HepG2 (cell line): Measurements from ENCODE around the gene PLEKHM2. TPM values are rescaled to one million over a fixed set of nuclear protein-coding genes. Genes with fewer than 3 reads are reported as not detected.
A peak's percentile ranks its signal among the peaks of the same experiment; 100 is the strongest.

ENCODE experiments used
- ATAC-seq: fragments of 200-7000 bp; cut with Tn5 transposase; 3 replicates; pipeline ENCODE4 v1.9.1; 2020; ENCODE audit warnings: mild to moderate bottlenecking, moderate library complexity
- BruUV-seq: library from RNA; stranded (reverse); fragments of 400-500 nt; replicated peaks from 2 replicates; lab custom pipeline; 2021; lab: Mats Ljungman, UMichigan
- CTCF ChIA-PET: fragments of 300-600 bp; formaldehyde crosslinking; extraction: SDS; loops from one replicate; lab custom pipeline; 2021; ENCODE audit warnings: low total read pairs, inconsistent platforms, low intra/inter-chr PET ratio; lab: Yijun Ruan, JAX
- POLR2A ChIA-PET: fragments of 350-600 bp; sonication (Branson Sonifier 250); formaldehyde crosslinking; loops from one replicate; lab custom pipeline; 2020; ENCODE audit warnings: antibody characterized with exemption, inconsistent platforms; lab: Yijun Ruan, JAX
- DNase-seq: peaks from one replicate; pipeline ENCODE4 v3.0.0-alpha.2; 2015; ENCODE audit warnings: low spot score
- FAIRE-seq: peaks from 3 replicates; lab custom pipeline; 2011; peaks lifted over from hg19 to GRCh38; lab: Jason Lieb, UNC
- H2AFZ ChIP-seq: one replicate; pipeline ENCODE4 v1.6.1; 2011; ENCODE audit warnings: low read length, inconsistent platforms
- H3K27ac ChIP-seq: fragments of 300-600 bp; 3 replicates; pipeline ENCODE4 v1.8.0; 2011; ENCODE audit warnings: mixed run types, mild to moderate bottlenecking, mixed read lengths, low read length, inconsistent platforms; ENCODE audit not compliant: insufficient read depth; ENCODE audit errors: extremely low read length
- H3K27me3 ChIP-seq, 2 experiments: fragments of 200-600 bp in 1 of 2; 2 replicates in 1 of 2; 3 replicates in 1 of 2; pipeline versions ENCODE4 v1.6.0 to v1.8.0; 2011; ENCODE audit warnings: low read length in 2 of 2, mild to moderate bottlenecking in 2 of 2, moderate library complexity in 2 of 2, inconsistent platforms in 1 of 2; ENCODE audit not compliant: insufficient read depth in 2 of 2, control insufficient read depth in 1 of 2
- H3K36me3 ChIP-seq, 2 experiments: fragments of 200-600 bp in 1 of 2; replicated peaks in 1 of 2; 2 replicates in 1 of 2; 3 replicates in 1 of 2; pipeline versions ENCODE4 v1.5.1 to v1.8.0; 2011; ENCODE audit warnings: low read length in 2 of 2, inconsistent platforms in 1 of 2; ENCODE audit not compliant: insufficient read depth in 2 of 2, control insufficient read depth in 1 of 2
- H3K4me1 ChIP-seq: 2 replicates; pipeline ENCODE4 v1.5.1; 2012; ENCODE audit warnings: low read length, inconsistent platforms; ENCODE audit not compliant: insufficient read depth
- H3K4me2 ChIP-seq: 2 replicates; pipeline ENCODE4 v1.6.0; 2011; ENCODE audit warnings: low read depth, low read length, inconsistent platforms
- H3K4me3 ChIP-seq, 3 experiments: fragments of 200-600 bp in 1 of 3; sonication (generic), shearing (Covaris generic) in 1 of 3; replicated peaks in 1 of 3; 2 replicates each; pipeline ENCODE4 v1.5.1; 2011 to 2016; ENCODE audit warnings: low read length in 3 of 3, inconsistent platforms in 2 of 3, low read depth in 2 of 3, mild to moderate bottlenecking in 2 of 3, control low read depth in 1 of 3, mixed read lengths in 1 of 3; ENCODE audit not compliant: insufficient read depth in 1 of 3
- H3K79me2 ChIP-seq: one replicate; pipeline ENCODE4 v1.6.1; 2011; ENCODE audit warnings: low read length, inconsistent platforms; ENCODE audit not compliant: insufficient read depth
- H3K9ac ChIP-seq: 2 replicates; pipeline ENCODE4 v1.6.0; 2011; ENCODE audit warnings: mild to moderate bottlenecking, low read depth, low read length, inconsistent platforms; ENCODE audit not compliant: insufficient read depth
- H3K9me3 ChIP-seq: 2 replicates; pipeline ENCODE4 v1.5.1; 2012; ENCODE audit warnings: mild to moderate bottlenecking, low read length
- H4K20me1 ChIP-seq: 2 replicates; pipeline ENCODE4 v1.6.0; 2011; ENCODE audit warnings: inconsistent platforms, mild to moderate bottlenecking, low read length, moderate library complexity; ENCODE audit not compliant: insufficient read depth
- ATF7-NPFF ChIP-seq: sonication (generic); formaldehyde crosslinking; IDR thresholded peaks from 2 replicates; pipeline ENCODE4 v1.8.1; 2023; ENCODE audit warnings: mild to moderate bottlenecking, low read depth, missing genetic modification reagents, moderate library complexity
- CREM ChIP-seq, 2 experiments: sonication (generic) in 1 of 2; formaldehyde crosslinking in 1 of 2; IDR thresholded peaks; 2 replicates each; pipeline versions ENCODE4 v1.4.0 to v1.6.1; 2016 to 2020; ENCODE audit warnings: antibody characterized with exemption in 1 of 2, mild to moderate bottlenecking in 1 of 2, missing genetic modification reagents in 1 of 2
- GTF2F1 ChIP-seq: fragments of 150-350 bp; IDR thresholded peaks from 2 replicates; pipeline ENCODE4 v1.6.1; 2014; ENCODE audit warnings: low read length
- HINFP ChIP-seq: sonication (generic); formaldehyde crosslinking; IDR thresholded peaks from 2 replicates; pipeline ENCODE4 v1.4.0; 2020; ENCODE audit warnings: low read depth, mild to moderate bottlenecking, missing genetic modification reagents
- HNF1A ChIP-seq, 2 experiments: sonication (generic) in 1 of 2; formaldehyde crosslinking in 1 of 2; IDR thresholded peaks; 2 replicates each; pipeline versions ENCODE4 v1.4.0 to v1.6.1; 2016 to 2020; ENCODE audit warnings: borderline replicate concordance in 1 of 2, low read depth in 1 of 2, mild to moderate bottlenecking in 1 of 2, missing genetic modification reagents in 1 of 2
- HNRNPK ChIP-seq: fragments of 200-400 bp; formaldehyde crosslinking; IDR thresholded peaks from 2 replicates; pipeline ENCODE4 v1.6.1; 2018; ENCODE audit warnings: low read length, low read depth, moderate library complexity, mild to moderate bottlenecking; ENCODE audit not compliant: poor library complexity, severe bottlenecking
- JDP2 ChIP-seq: sonication (generic); formaldehyde crosslinking; IDR thresholded peaks from 2 replicates; pipeline ENCODE4 v1.8.1; 2022; ENCODE audit warnings: missing genetic modification reagents, borderline replicate concordance
- NR2F1 ChIP-seq, 2 experiments: fragments of 450-650 bp in 1 of 2; formaldehyde crosslinking in 1 of 2; IDR thresholded peaks; 2 replicates each; pipeline versions ENCODE4 v1.5.0 to v1.6.1; 2016 to 2020; ENCODE audit warnings: mild to moderate bottlenecking in 1 of 2, missing compliant biosample characterization in 1 of 2, missing genetic modification reagents in 1 of 2, moderate library complexity in 1 of 2
- REL ChIP-seq: sonication (generic); formaldehyde crosslinking; conservative IDR thresholded peaks from 2 replicates; pipeline ENCODE4 v1.8.0; 2022; ENCODE audit warnings: mild to moderate bottlenecking, missing genetic modification reagents, moderate library complexity
- ZFP91 ChIP-seq: sonication (generic); formaldehyde crosslinking; IDR thresholded peaks from 2 replicates; pipeline ENCODE4 v1.9.0; 2022; ENCODE audit warnings: missing genetic modification reagents, mild to moderate bottlenecking, borderline replicate concordance
- whole genome bisulfite sequencing: methylation state at CpG from one replicate; pipeline ENCODE4 v1.1.6; 2017; ENCODE audit warnings: low lambda C conversion rate; 5-methylcytosine and 5-hydroxymethylcytosine counted together
- in situ Hi-C: cut with HindIII; loops from 2 replicates; pipeline ENCODE4 v1.10.0; 2017; ENCODE audit warnings: low pct_unique_long_range_greater_than_20kb; ENCODE audit not compliant: extremely low pct_ligation_motif_present
- intact Hi-C: fragments of 100-400 bp; cut with micrococcal nuclease; formaldehyde crosslinking; loops from one replicate; pipeline ENCODE4 v1.10.0; 2022; ENCODE audit not compliant: unreplicated experiment
- polyA plus RNA-seq, 8 experiments: library from polyadenylated mRNA; depleted of rRNA in 3 of 8; stranded (reverse) in 7 of 8; unstranded in 1 of 8; fragments of >200 nt; fragmentation: Illumina TruSeq in 4 of 8; extraction: Trizol in 4 of 8; gene quantifications; 2 replicates each; pipeline versions ENCODE4 v1.2.1 to v1.2.3, GENCODE V29; 2011 to 2016; ENCODE audit warnings: low read depth in 4 of 8, missing spikeins in 1 of 8, mixed read lengths in 1 of 8; ENCODE audit not compliant: insufficient read depth in 1 of 8
- total RNA-seq, 5 experiments: library from RNA; depleted of rRNA; stranded (reverse); fragments of >200 nt; fragmentation: Illumina TruSeq; extraction: Trizol; gene quantifications; 2 replicates each; pipeline ENCODE4 v1.2.3, GENCODE V29; 2016; ENCODE audit warnings: low read depth in 1 of 5
- TF ChIP-seq, protein P1 (sequence below): sonication (generic); formaldehyde crosslinking; IDR thresholded peaks from 2 replicates; pipeline ENCODE4 v1.5.0; 2020; ENCODE audit warnings: missing genetic modification reagents, mild to moderate bottlenecking, borderline replicate concordance

Gene PLEKHM2
- total and polyA plus RNA-seq, 2 of the 13 experiments (the other 11 are each of a cell fraction or from before 2014, with no cell fraction given): 16.5 to 27.3 TPM

DNA sequence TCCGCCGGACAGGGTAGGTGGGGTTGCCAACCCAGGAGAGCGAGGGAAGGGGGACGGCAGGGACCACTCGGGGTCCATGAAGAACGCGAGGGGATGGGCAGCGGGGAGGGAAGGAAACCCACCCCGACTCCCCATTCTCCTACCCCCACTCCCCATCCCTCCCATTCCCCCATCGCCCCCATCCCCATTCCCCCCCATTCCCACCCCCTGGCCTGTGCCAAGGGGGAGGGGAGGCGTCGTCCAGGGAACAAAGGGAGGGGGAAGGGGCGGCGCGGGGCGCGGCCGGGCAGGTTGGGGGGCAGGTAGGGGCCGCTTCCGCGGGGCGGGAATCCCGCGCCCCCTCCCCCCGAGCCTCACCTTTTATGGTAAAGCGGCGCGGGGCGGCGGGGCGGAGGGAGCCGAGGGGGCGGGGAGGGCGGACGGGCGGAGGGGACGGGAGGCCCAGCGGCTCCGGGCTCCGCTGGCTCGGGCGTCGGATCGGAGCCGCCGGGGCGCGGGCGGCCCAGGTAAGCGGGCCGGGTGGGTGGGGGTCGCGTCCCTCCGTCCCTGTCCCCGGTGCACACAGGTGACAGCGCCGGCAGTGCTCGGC lies 74.3 kb downstream of the PLEKHM2 start, which contains the start of gene FBLIM1 (continued):
- no peak for TF ChIP-seq HINFP (CRISPR knock-in tag)
- peak; percentile 21 for TF ChIP-seq HNRNPK
- no peak for TF ChIP-seq JDP2 (CRISPR knock-in tag)
- TF ChIP-seq NR2F1 (CRISPR knock-in tag; IDR thresholded peaks at IDR 0.05): no peak

GRCh38 chr1:15758953-15759661 lies 75.0 kb downstream of the PLEKHM2 start:
- BruUV-seq: no TSS peak
- POLR2A ChIA-PET: no interaction called here
- H3K36me3 ChIP-seq: no peaks in the 10 kb centered on the region
- H3K4me2 ChIP-seq: peak overlapping the region; percentile 90
- intact Hi-C loops: no loop called here
- H3K27ac ChIP-seq: no peak overlapping the region
- H3K27me3 ChIP-seq: peaks cover 0 to 12% of the 10 kb centered on the region in 2 experiments; a peak in 2 of 5 replicates
- no peak for DNase-seq
- peak overlapping the region; percentile 72 for H3K9ac ChIP-seq
- peaks cover 61% of the 10 kb centered on the region for H3K4me1 ChIP-seq
- CTCF ChIA-PET: no interaction called here
- WGBS: 3% methylated on average over 14 of the region's 58 CpGs
- peaks cover 2% of the 10 kb centered on the region for H3K79me2 ChIP-seq
- no peak overlapping the region for H2AFZ ChIP-seq
- no peak for FAIRE-seq
- H4K20me1 ChIP-seq: no peaks in the 10 kb centered on the region
- no peaks in the 10 kb centered on the region for H3K9me3 ChIP-seq
- peak overlapping the region; percentile 65 to 82 (median 74) for H3K4me3 ChIP-seq
- in situ Hi-C loops: no loop called here
- ATAC-seq: peak; percentile 33
- TF ChIP-seq ATF7-NPFF (CRISPR knock-in tag): no peak
- TF ChIP-seq GTF2F1: no peak
- no peak for TF ChIP-seq REL (CRISPR knock-in tag)
- TF ChIP-seq, protein P1, sequence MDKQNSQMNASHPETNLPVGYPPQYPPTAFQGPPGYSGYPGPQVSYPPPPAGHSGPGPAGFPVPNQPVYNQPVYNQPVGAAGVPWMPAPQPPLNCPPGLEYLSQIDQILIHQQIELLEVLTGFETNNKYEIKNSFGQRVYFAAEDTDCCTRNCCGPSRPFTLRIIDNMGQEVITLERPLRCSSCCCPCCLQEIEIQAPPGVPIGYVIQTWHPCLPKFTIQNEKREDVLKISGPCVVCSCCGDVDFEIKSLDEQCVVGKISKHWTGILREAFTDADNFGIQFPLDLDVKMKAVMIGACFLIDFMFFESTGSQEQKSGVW (CRISPR knock-in tag): no peak
- peak; percentile 51; the same call in 1 of the 2 replicates for TF ChIP-seq ZFP91 (CRISPR knock-in tag)
- no peak for TF ChIP-seq CREM (IDR thresholded peaks at IDR 0.05)
- TF ChIP-seq CREM (CRISPR knock-in tag; IDR thresholded peaks at IDR 0.05): no peak
- no peak for TF ChIP-seq HNF1A (IDR thresholded peaks at IDR 0.05; ENCODE audit: low read depth)
- TF ChIP-seq HNF1A (CRISPR knock-in tag; IDR thresholded peaks at IDR 0.05; ENCODE audit: borderline replicate concordance): no peak
